Measurements from ENCODE around the gene PPIL4. TPM values are rescaled to one million over a fixed set of nuclear protein-coding genes. Genes with fewer than 3 reads are reported as not detected.

PPIL4 gene
- 14.2 and 25.0 TPM in 2 replicates for total RNA-seq (2014; rRNA removed; shearing (Covaris generic); ENCODE audit: low replicate concordance)

GRCh38 chr6:149545754-149546471, at the start of gene PPIL4:
Gene PPIL4 (minus strand): TSS chr6:149546043. CDS start chr6:149546005, 38 bp downstream.
- peak within 1 kb of the TSS; percentile 72 for H3K27ac ChIP-seq (ENCODE audit: low read length)
- H3K9me3 ChIP-seq (ENCODE audit: low read length) = no peaks in the 10 kb centered on the region
- peak within 1 kb of the TSS; percentile 97 for H3K4me3 ChIP-seq (ENCODE audit: low read length)
- DNase-seq = peak; percentile 98
- H3K79me2 ChIP-seq (ENCODE audit: low read length) = peaks cover 47% of the 10 kb centered on the region
- H3K36me3 ChIP-seq (ENCODE audit: insufficient read depth, low read length) = peaks cover 3% of the 10 kb centered on the region; the same call in 1 of the 2 replicates
- H3K9me2 ChIP-seq (replicated peaks; ENCODE audit: insufficient read depth, low read length) = no peaks in the 10 kb centered on the region
- peak within 1 kb of the TSS; percentile 86 for H2AFZ ChIP-seq (ENCODE audit: low read length)
- H4K20me1 ChIP-seq (ENCODE audit: insufficient read depth, low read depth, low read length) = peaks cover 17% of the 10 kb centered on the region; the same call in 1 of the 2 replicates
- H3K9ac ChIP-seq (ENCODE audit: low read length) = peak within 1 kb of the TSS; percentile 92
- H3K27me3 ChIP-seq (ENCODE audit: low read length) = no peaks in the 10 kb centered on the region
- peak within 1 kb of the TSS; percentile 80 for H3K4me2 ChIP-seq (ENCODE audit: low read depth, low read length, poor library complexity, severe bottlenecking)
- H3K4me1 ChIP-seq (ENCODE audit: low read length) = peaks cover 26% of the 10 kb centered on the region

GRCh38 chr6:149593408-149593807, 47.6 kb upstream of the PPIL4 start:
- Histone ChIP-seq H3K27ac (ENCODE audit: low read length) (no peak overlapping the region), H3K27me3 (ENCODE audit: low read length) (no peaks in the 10 kb centered on the region), H3K9me2 (replicated peaks; ENCODE audit: insufficient read depth, low read length) (no peaks in the 10 kb centered on the region), H3K4me2 (ENCODE audit: low read depth, low read length, poor library complexity, severe bottlenecking) (no peak overlapping the region), H3K4me1 (ENCODE audit: low read length) (no peaks in the 10 kb centered on the region; the same call in 1 of the 2 replicates), H3K79me2 (ENCODE audit: low read length) (no peaks in the 10 kb centered on the region), H3K9me3 (ENCODE audit: low read length) (no peaks in the 10 kb centered on the region), H3K9ac (ENCODE audit: low read length) (no peak overlapping the region), H3K4me3 (ENCODE audit: low read length) (no peak overlapping the region), H4K20me1 (ENCODE audit: insufficient read depth, low read depth, low read length) (no peaks in the 10 kb centered on the region), H2AFZ (ENCODE audit: low read length) (no peak overlapping the region), H3K36me3 (ENCODE audit: insufficient read depth, low read length) (peaks cover 57% of the 10 kb centered on the region)
- no peak for DNase-seq

- Histone ChIP-seq H3K9me3 (ENCODE audit: low read length) (no peaks in the 10 kb centered on the region), H3K27me3 (ENCODE audit: low read length) (no peaks in the 10 kb centered on the region), H3K4me1 (ENCODE audit: low read length) (peaks cover 4% of the 10 kb centered on the region), H3K9me2 (replicated peaks; ENCODE audit: insufficient read depth, low read length) (no peaks in the 10 kb centered on the region), H2AFZ (ENCODE audit: low read length) (no peak overlapping the region), H4K20me1 (ENCODE audit: insufficient read depth, low read depth, low read length) (no peaks in the 10 kb centered on the region), H3K4me3 (ENCODE audit: low read length) (no peak overlapping the region), H3K4me2 (ENCODE audit: low read depth, low read length, poor library complexity, severe bottlenecking) (no peak overlapping the region), H3K79me2 (ENCODE audit: low read length) (no peaks in the 10 kb centered on the region; the same call in 1 of the 2 replicates), H3K36me3 (ENCODE audit: insufficient read depth, low read length) (peaks cover 60% of the 10 kb centered on the region), H3K27ac (ENCODE audit: low read length) (no peak overlapping the region), H3K9ac (ENCODE audit: low read length) (no peak overlapping the region)
- no peak for DNase-seq
Observed at GRCh38 chr6:149592983-149593382, 47.1 kb upstream of the PPIL4 start.

GRCh38 chr6:149586149-149586548, 40.3 kb upstream of the PPIL4 start:
- no peak overlapping the region for H3K4me2 ChIP-seq (ENCODE audit: low read depth, low read length, poor library complexity, severe bottlenecking)
- peaks cover 17% of the 10 kb centered on the region for H3K4me1 ChIP-seq (ENCODE audit: low read length)
- H3K9me3 ChIP-seq (ENCODE audit: low read length) = no peaks in the 10 kb centered on the region
- H3K9ac ChIP-seq (ENCODE audit: low read length) = no peak overlapping the region
- no peak overlapping the region for H3K4me3 ChIP-seq (ENCODE audit: low read length)
- no peak for DNase-seq
- H3K27ac ChIP-seq (ENCODE audit: low read length) = 0 out of 2 replicates have a peak overlapping the region, but pooled peaks have one; percentile 34
- peaks cover 52% of the 10 kb centered on the region for H3K36me3 ChIP-seq (ENCODE audit: insufficient read depth, low read length)
- no peaks in the 10 kb centered on the region for H3K9me2 ChIP-seq (replicated peaks; ENCODE audit: insufficient read depth, low read length)
- H3K79me2 ChIP-seq (ENCODE audit: low read length) = peaks cover 4% of the 10 kb centered on the region
- H4K20me1 ChIP-seq (ENCODE audit: insufficient read depth, low read depth, low read length) = no peaks in the 10 kb centered on the region
- H2AFZ ChIP-seq (ENCODE audit: low read length) = no peak overlapping the region
- H3K27me3 ChIP-seq (ENCODE audit: low read length) = no peaks in the 10 kb centered on the region

- Histone ChIP-seq H4K20me1 (ENCODE audit: insufficient read depth, low read depth, low read length) (no peaks in the 10 kb centered on the region), H3K9me2 (replicated peaks; ENCODE audit: insufficient read depth, low read length) (no peaks in the 10 kb centered on the region), H3K4me1 (ENCODE audit: low read length) (no peaks in the 10 kb centered on the region), H3K4me3 (ENCODE audit: low read length) (no peak overlapping the region), H3K9me3 (ENCODE audit: low read length) (no peaks in the 10 kb centered on the region), H3K27ac (ENCODE audit: low read length) (no peak overlapping the region), H2AFZ (ENCODE audit: low read length) (no peak overlapping the region), H3K27me3 (ENCODE audit: low read length) (no peaks in the 10 kb centered on the region), H3K79me2 (ENCODE audit: low read length) (peaks cover 3% of the 10 kb centered on the region), H3K36me3 (ENCODE audit: insufficient read depth, low read length) (peaks cover 43% of the 10 kb centered on the region), H3K4me2 (ENCODE audit: low read depth, low read length, poor library complexity, severe bottlenecking) (no peak overlapping the region), H3K9ac (ENCODE audit: low read length) (no peak overlapping the region)
- no peak for DNase-seq
Observed at GRCh38 chr6:149581349-149581748, 35.5 kb upstream of the PPIL4 start.

GRCh38 chr6:149580880-149581279, 35.0 kb upstream of the PPIL4 start:
- Histone ChIP-seq H3K4me3 (ENCODE audit: low read length) (no peak overlapping the region), H3K79me2 (ENCODE audit: low read length) (peaks cover 8% of the 10 kb centered on the region), H2AFZ (ENCODE audit: low read length) (no peak overlapping the region), H3K4me2 (ENCODE audit: low read depth, low read length, poor library complexity, severe bottlenecking) (no peak overlapping the region), H3K4me1 (ENCODE audit: low read length) (no peaks in the 10 kb centered on the region), H3K9me2 (replicated peaks; ENCODE audit: insufficient read depth, low read length) (no peaks in the 10 kb centered on the region), H3K9me3 (ENCODE audit: low read length) (no peaks in the 10 kb centered on the region), H3K27ac (ENCODE audit: low read length) (no peak overlapping the region), H3K9ac (ENCODE audit: low read length) (no peak overlapping the region), H4K20me1 (ENCODE audit: insufficient read depth, low read depth, low read length) (no peaks in the 10 kb centered on the region), H3K27me3 (ENCODE audit: low read length) (no peaks in the 10 kb centered on the region), H3K36me3 (ENCODE audit: insufficient read depth, low read length) (peaks cover 39% of the 10 kb centered on the region)
- no peak for DNase-seq

- H3K4me3 ChIP-seq (ENCODE audit: low read length) = peak overlapping the region; percentile 88
- peaks cover 30% of the 10 kb centered on the region for H3K4me1 ChIP-seq (ENCODE audit: low read length)
- peaks cover 61% of the 10 kb centered on the region for H3K79me2 ChIP-seq (ENCODE audit: low read length)
- no peaks in the 10 kb centered on the region for H4K20me1 ChIP-seq (ENCODE audit: insufficient read depth, low read depth, low read length)
- no peak for DNase-seq
- peak overlapping the region; percentile 71 for H3K4me2 ChIP-seq (ENCODE audit: low read depth, low read length, poor library complexity, severe bottlenecking)
- no peaks in the 10 kb centered on the region for H3K27me3 ChIP-seq (ENCODE audit: low read length)
- H2AFZ ChIP-seq (ENCODE audit: low read length) = no peak overlapping the region
- no peaks in the 10 kb centered on the region for H3K36me3 ChIP-seq (ENCODE audit: insufficient read depth, low read length)
- no peaks in the 10 kb centered on the region for H3K9me3 ChIP-seq (ENCODE audit: low read length)
- no peaks in the 10 kb centered on the region for H3K9me2 ChIP-seq (replicated peaks; ENCODE audit: insufficient read depth, low read length)
- peak overlapping the region; percentile 48 for H3K27ac ChIP-seq (ENCODE audit: low read length)
- H3K9ac ChIP-seq (ENCODE audit: low read length) = peak overlapping the region; percentile 87
Observed at GRCh38 chr6:149567945-149568585, 22.2 kb upstream of the PPIL4 start.

GRCh38 chr6:149567194-149567586, 21.3 kb upstream of the PPIL4 start:
- peak overlapping the region; percentile 71 for H3K4me2 ChIP-seq (ENCODE audit: low read depth, low read length, poor library complexity, severe bottlenecking)
- 0 out of 2 replicates have a peak overlapping the region, but pooled peaks have one; percentile 24 for H2AFZ ChIP-seq (ENCODE audit: low read length)
- H3K4me1 ChIP-seq (ENCODE audit: low read length) = peaks cover 30% of the 10 kb centered on the region
- peak overlapping the region; percentile 88 for H3K4me3 ChIP-seq (ENCODE audit: low read length)
- peak overlapping the region; percentile 87 for H3K9ac ChIP-seq (ENCODE audit: low read length)
- H3K27me3 ChIP-seq (ENCODE audit: low read length) = no peaks in the 10 kb centered on the region
- H3K27ac ChIP-seq (ENCODE audit: low read length) = peak overlapping the region; percentile 68
- no peaks in the 10 kb centered on the region for H3K9me2 ChIP-seq (replicated peaks; ENCODE audit: insufficient read depth, low read length)
- H3K79me2 ChIP-seq (ENCODE audit: low read length) = peaks cover 53% of the 10 kb centered on the region
- H3K36me3 ChIP-seq (ENCODE audit: insufficient read depth, low read length) = no peaks in the 10 kb centered on the region
- no peaks in the 10 kb centered on the region for H3K9me3 ChIP-seq (ENCODE audit: low read length)
- H4K20me1 ChIP-seq (ENCODE audit: insufficient read depth, low read depth, low read length) = no peaks in the 10 kb centered on the region
- DNase-seq = peak; percentile 48
